Measurements from ENCODE around the gene CGNL1. TPM values are rescaled to one million over a fixed set of nuclear protein-coding genes. Genes with fewer than 3 reads are reported as not detected.

CGNL1 gene
- total RNA-seq, 4 donors from 2014 or later: 4.7 to 13.7 (median 7.3) TPM

DNA sequence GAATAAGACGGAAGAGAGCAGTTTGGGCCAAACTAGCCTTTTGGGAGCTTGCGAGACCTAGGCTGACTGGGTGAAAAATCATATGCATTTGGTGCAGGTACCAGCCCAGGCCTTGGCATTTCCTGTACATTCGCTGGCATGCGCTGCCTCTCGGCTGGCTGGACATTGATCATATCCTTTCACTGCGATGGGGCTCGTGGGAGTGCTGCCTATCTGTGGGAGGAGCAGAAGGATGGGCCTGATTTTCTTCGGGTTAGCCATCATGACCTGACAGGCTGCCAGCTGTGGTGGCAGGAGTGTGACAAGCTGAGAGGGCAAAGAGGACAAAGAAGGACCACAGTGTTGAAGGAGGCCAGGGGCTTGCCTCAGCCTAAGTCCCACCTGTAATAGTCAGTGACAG, 14.3 kb downstream of the CGNL1 start:
- ATAC-seq (ENCODE audit: low FRiP score) (no peak), DNase-seq (ENCODE audit: low spot score) (no peak)
- TF ChIP-seq, protein P1, sequence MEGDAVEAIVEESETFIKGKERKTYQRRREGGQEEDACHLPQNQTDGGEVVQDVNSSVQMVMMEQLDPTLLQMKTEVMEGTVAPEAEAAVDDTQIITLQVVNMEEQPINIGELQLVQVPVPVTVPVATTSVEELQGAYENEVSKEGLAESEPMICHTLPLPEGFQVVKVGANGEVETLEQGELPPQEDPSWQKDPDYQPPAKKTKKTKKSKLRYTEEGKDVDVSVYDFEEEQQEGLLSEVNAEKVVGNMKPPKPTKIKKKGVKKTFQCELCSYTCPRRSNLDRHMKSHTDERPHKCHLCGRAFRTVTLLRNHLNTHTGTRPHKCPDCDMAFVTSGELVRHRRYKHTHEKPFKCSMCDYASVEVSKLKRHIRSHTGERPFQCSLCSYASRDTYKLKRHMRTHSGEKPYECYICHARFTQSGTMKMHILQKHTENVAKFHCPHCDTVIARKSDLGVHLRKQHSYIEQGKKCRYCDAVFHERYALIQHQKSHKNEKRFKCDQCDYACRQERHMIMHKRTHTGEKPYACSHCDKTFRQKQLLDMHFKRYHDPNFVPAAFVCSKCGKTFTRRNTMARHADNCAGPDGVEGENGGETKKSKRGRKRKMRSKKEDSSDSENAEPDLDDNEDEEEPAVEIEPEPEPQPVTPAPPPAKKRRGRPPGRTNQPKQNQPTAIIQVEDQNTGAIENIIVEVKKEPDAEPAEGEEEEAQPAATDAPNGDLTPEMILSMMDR (IDR thresholded peaks at IDR 0.05): no peak

DNA sequence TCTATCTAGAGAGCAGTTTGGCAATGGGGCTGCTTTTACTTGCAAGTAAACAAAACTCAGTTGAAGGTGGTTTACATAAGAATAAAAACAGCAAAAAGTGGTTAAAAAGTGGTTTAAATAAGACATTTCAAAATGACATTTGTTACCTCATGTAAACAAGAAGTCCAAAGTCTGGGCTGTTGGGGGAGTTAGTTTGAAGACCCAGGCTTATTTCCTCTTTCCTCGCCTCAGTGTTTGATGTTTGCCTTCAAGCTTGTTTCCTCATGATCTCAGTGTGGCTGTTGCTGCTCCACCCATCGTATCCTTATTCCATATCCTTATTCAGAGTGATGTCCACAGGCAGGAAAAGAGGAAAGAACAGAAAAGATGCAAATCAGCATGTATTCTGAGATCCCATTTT, 15.2 kb downstream of the CGNL1 start:
- TF ChIP-seq, protein P1 (IDR thresholded peaks at IDR 0.05): no peak
- DNase-seq (ENCODE audit: low spot score) (no peak), ATAC-seq (ENCODE audit: low FRiP score) (no peak)

DNA sequence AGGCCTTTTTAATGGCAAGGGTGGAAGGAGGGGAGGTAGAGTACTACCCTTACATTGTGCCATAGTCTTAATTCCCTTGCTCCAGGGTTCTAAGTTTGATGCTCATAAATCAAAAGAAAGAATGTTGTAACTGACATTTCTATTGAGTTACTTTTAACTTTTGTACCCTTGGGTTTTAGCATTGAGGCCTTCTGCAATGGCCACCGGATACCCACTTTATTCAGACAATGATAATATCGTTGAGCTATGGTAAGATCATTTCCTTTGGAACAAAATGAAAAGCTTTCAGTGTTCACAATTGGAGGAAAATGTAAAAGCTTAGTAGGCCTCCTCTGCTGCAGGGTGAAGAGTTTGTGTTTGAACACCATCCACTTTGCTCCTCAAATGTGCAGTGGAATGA, 16.8 kb downstream of the CGNL1 start:
- TF ChIP-seq, protein P1 (IDR thresholded peaks at IDR 0.05): no peak
- DNase-seq (ENCODE audit: low spot score) (no peak), ATAC-seq (ENCODE audit: low FRiP score) (no peak)

- DNase-seq (ENCODE audit: low spot score): no peak
- ATAC-seq (ENCODE audit: low FRiP score): peak; percentile 66
- TF ChIP-seq, protein P1 (IDR thresholded peaks at IDR 0.05): no peak
Observed at GRCh38 chr15:57395292-57395691, 19.0 kb downstream of the CGNL1 start.

DNA sequence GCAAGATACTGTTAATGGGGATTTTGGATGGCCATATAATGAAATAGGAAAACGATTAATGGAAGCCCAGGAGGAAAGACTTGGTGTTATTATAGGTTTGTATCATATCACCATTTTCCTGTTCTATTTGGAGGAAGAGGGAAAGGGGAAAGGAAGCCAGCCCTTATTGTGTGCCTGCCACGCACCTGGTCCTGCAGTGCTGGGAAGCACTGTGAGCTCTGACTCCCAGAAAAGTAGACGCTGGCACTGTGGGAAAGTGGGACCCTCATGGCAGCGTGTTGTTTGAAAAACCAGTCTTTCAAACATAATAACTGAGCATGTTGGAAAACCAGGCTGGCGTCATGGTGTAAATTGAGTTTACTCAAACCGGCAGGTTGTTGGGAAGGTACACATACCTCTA, 22.0 kb downstream of the CGNL1 start:
- TF ChIP-seq, protein P1 (IDR thresholded peaks at IDR 0.05): no peak
- DNase-seq (ENCODE audit: low spot score): no peak
- no peak for ATAC-seq (ENCODE audit: low FRiP score)

- DNase-seq (ENCODE audit: low spot score) (no peak), ATAC-seq (ENCODE audit: low FRiP score) (no peak)
- TF ChIP-seq, protein P1 (IDR thresholded peaks at IDR 0.05): no peak
Observed at GRCh38 chr15:57401546-57401945, 25.2 kb downstream of the CGNL1 start.

DNA sequence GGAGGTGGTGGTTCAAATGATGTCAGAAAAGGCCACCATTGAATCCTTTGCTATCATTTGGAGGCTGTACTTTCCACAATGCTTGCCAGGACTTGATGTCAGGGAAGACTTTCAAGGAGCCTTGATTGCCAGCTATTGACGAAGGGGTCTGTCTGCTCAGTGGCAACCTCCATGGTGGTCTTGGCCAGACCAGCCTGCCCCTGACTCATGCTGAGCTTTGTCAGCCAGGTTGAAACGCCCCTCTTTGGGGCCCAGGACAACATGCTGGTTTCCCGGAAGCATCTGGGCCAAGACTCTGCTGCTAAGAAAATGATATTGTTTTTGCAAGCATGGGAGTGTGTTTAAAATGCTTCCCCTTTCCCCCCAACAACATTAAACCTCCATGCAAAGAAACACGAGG, 26.7 kb downstream of the CGNL1 start:
- TF ChIP-seq, protein P1 (IDR thresholded peaks at IDR 0.05): no peak
- no peak for ATAC-seq (ENCODE audit: low FRiP score)
- DNase-seq (ENCODE audit: low spot score): no peak
